Tibial nerve (tissue), 4 donors: ENCODE measurements around the gene ADD2.

ENCODE experiments used
- EP300 ChIP-seq, 2 donors: sonication (generic); formaldehyde crosslinking; IDR thresholded peaks; one replicate each; pipeline ENCODE4 v1.6.1; 2017; ENCODE audit warnings: antibody characterized with exemption in 2 of 2, mild to moderate bottlenecking in 1 of 2
- POLR2A ChIP-seq, 2 donors: fragments of 450-650 bp; IDR thresholded peaks; one replicate each; pipeline ENCODE4 v1.6.1; 2017; ENCODE audit warnings: antibody characterized with exemption in 2 of 2, mild to moderate bottlenecking in 2 of 2, moderate library complexity in 2 of 2
- TF ChIP-seq, protein P1 (sequence below), 5 experiments: fragments of 200-600 bp in 3 of 5; fragments of 450-650 bp in 2 of 5; sonication (generic) in 3 of 5; IDR thresholded peaks; one replicate each; pipeline ENCODE4 v1.5.1; 2016 to 2019; ENCODE audit warnings: antibody characterized with exemption in 5 of 5, mild to moderate bottlenecking in 3 of 5, moderate library complexity in 2 of 5

DNA sequence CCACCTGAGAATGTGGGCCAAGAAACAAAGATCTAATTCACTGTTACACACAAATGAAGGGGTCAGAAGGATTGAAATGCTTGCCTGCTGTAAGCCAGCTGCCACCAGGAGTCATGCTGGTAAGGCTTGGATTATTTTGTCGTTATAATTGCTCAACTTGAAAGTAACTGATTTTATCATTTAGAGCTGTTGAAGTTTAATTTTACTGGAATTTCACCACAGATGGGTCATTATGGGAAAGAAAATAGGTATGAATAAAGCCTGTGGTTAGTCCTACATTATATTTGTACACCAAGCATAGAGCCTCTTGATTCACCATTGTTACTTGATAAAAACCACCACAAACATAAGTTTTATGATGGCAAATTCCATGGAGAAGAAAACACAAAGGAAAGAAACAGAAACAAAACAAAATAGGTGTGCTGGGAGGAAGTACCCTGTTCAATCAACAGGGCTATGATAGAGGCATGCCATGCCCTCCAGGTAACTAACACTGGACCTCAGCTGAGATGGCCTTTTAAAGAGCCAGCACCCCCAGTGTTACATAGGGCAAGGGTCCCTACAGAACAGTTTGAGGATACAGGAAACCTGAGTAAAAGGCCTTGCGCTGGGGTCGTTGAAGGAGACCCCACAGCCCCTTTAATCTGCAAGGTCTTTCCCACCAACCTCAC, 49.4 kb upstream of the ADD2 start:
- TF ChIP-seq, protein P1, sequence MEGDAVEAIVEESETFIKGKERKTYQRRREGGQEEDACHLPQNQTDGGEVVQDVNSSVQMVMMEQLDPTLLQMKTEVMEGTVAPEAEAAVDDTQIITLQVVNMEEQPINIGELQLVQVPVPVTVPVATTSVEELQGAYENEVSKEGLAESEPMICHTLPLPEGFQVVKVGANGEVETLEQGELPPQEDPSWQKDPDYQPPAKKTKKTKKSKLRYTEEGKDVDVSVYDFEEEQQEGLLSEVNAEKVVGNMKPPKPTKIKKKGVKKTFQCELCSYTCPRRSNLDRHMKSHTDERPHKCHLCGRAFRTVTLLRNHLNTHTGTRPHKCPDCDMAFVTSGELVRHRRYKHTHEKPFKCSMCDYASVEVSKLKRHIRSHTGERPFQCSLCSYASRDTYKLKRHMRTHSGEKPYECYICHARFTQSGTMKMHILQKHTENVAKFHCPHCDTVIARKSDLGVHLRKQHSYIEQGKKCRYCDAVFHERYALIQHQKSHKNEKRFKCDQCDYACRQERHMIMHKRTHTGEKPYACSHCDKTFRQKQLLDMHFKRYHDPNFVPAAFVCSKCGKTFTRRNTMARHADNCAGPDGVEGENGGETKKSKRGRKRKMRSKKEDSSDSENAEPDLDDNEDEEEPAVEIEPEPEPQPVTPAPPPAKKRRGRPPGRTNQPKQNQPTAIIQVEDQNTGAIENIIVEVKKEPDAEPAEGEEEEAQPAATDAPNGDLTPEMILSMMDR (IDR thresholded peaks at IDR 0.05) = no peak
- TF ChIP-seq POLR2A (IDR thresholded peaks at IDR 0.05) = no peak
- no peak for TF ChIP-seq EP300 (IDR thresholded peaks at IDR 0.05)
